DOHH2 (cell line): ENCODE data around the gene MAPKAPK2.

Experiments used
- CTCF ChIP-seq: fragments of 200-600 bp; sonication (generic); IDR thresholded peaks from one replicate; pipeline ENCODE4 v1.5.1; 2014; ENCODE audit warnings: antibody characterized with exemption, mild to moderate bottlenecking, low read depth, low read length; ENCODE audit not compliant: poor library complexity, severe bottlenecking
- EZH2phosphoT487 ChIP-seq: fragments of 200-600 bp; sonication (generic); IDR thresholded peaks from 2 replicates; pipeline ENCODE4 v1.6.1; 2017; ENCODE audit warnings: borderline replicate concordance, mild to moderate bottlenecking, antibody characterized with exemption, low read length, moderate library complexity, mixed read lengths

- TF ChIP-seq CTCF, result no peak
- no peak for TF ChIP-seq EZH2phosphoT487
Observed at GRCh38 chr1:206729507-206729906, 44.8 kb downstream of the MAPKAPK2 start.
